Hepatocyte (in vitro differentiated cells): ENCODE measurements around the gene KDM6B.

ENCODE experiments used
- CTCF ChIP-seq: fragments of 200-600 bp; sonication (generic); IDR thresholded peaks from 2 replicates; pipeline ENCODE4 v1.5.1; 2016; ENCODE audit warnings: antibody characterized with exemption, mild to moderate bottlenecking; ENCODE audit not compliant: poor library complexity
- EZH2 ChIP-seq: fragments of 200-600 bp; sonication (generic); IDR thresholded peaks from 2 replicates; pipeline ENCODE4 v1.6.1; 2016; ENCODE audit warnings: antibody characterized with exemption, mild to moderate bottlenecking, borderline replicate concordance
- EZH2phosphoT487 ChIP-seq: fragments of 200-600 bp; sonication (generic); IDR thresholded peaks from one replicate; pipeline ENCODE4 v1.6.1; 2018; ENCODE audit warnings: antibody characterized with exemption, mild to moderate bottlenecking, low read depth, moderate library complexity; ENCODE audit not compliant: unreplicated experiment, severe bottlenecking

GRCh38 chr17:7880076-7880868, 46.3 kb downstream of the KDM6B start:
- TF ChIP-seq CTCF (no peak), EZH2 (no peak), EZH2phosphoT487 (no peak)
